RWPE2 (cell line): ENCODE results near the gene DUSP5.

Experiments
- ATAC-seq: fragments of 200-7000 bp; cut with Tn5 transposase; 3 replicates; pipeline ENCODE4 v1.9.1; 2021; ENCODE audit warnings: low read depth
- DNase-seq: peaks from one replicate; pipeline ENCODE4 v3.0.0-alpha.2; 2020; ENCODE audit warnings: low spot score
- H3K27ac ChIP-seq: fragments of 450-650 bp; 2 replicates; pipeline ENCODE4 v1.5.1; 2017; ENCODE audit warnings: mild to moderate bottlenecking; ENCODE audit not compliant: poor library complexity, severe bottlenecking
- H3K27me3 ChIP-seq: fragments of 250-450 bp; sonication (Bioruptor Pico); 2 replicates; pipeline ENCODE4 v1.5.1; 2021; ENCODE audit warnings: mild to moderate bottlenecking, moderate library complexity; ENCODE audit not compliant: insufficient read depth, poor library complexity, severe bottlenecking
- H3K36me3 ChIP-seq: fragments of 250-450 bp; sonication (Bioruptor Pico); 2 replicates; pipeline ENCODE4 v1.5.1; 2020; ENCODE audit warnings: low read depth, mild to moderate bottlenecking, moderate library complexity
- H3K4me1 ChIP-seq: fragments of 250-450 bp; sonication (Bioruptor Pico); 2 replicates; pipeline ENCODE4 v1.5.1; 2021; ENCODE audit warnings: mild to moderate bottlenecking, moderate library complexity; ENCODE audit not compliant: insufficient read depth, poor library complexity, severe bottlenecking
- H3K4me3 ChIP-seq: fragments of 250-450 bp; sonication (Bioruptor Pico); 2 replicates; pipeline ENCODE4 v1.5.1; 2021; ENCODE audit warnings: mild to moderate bottlenecking, moderate library complexity; ENCODE audit not compliant: severe bottlenecking
- H3K9me3 ChIP-seq: fragments of 250-450 bp; sonication (Bioruptor Pico); 2 replicates; pipeline ENCODE4 v1.5.1; 2021; ENCODE audit warnings: mild to moderate bottlenecking, moderate library complexity; ENCODE audit not compliant: severe bottlenecking
- TF ChIP-seq, protein P1 (sequence below): fragments of 450-650 bp; IDR thresholded peaks from one replicate; pipeline ENCODE4 v1.5.1; 2017; ENCODE audit warnings: mild to moderate bottlenecking, moderate library complexity; ENCODE audit not compliant: poor library complexity, severe bottlenecking

DUSP5 gene

DNA sequence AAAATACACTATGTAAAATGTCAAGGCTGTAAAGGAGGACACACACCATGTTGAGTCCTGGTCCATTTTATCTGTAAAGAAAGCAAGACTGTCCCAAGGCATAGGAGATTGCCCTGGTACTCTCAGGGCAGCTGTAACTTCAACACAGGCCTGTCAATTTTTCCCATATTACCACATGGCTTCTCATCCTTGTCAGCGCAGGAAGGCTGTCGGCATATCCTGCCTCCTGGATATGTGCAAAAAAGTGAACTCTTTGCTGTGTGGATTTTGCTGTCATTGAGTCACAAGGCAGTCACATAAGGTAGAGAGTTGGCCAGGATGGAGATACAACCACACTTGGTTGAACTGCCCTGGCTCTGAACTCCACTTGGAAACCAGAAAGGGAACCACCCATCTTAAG, 8.7 kb downstream of the DUSP5 start:
- TF ChIP-seq, protein P1, sequence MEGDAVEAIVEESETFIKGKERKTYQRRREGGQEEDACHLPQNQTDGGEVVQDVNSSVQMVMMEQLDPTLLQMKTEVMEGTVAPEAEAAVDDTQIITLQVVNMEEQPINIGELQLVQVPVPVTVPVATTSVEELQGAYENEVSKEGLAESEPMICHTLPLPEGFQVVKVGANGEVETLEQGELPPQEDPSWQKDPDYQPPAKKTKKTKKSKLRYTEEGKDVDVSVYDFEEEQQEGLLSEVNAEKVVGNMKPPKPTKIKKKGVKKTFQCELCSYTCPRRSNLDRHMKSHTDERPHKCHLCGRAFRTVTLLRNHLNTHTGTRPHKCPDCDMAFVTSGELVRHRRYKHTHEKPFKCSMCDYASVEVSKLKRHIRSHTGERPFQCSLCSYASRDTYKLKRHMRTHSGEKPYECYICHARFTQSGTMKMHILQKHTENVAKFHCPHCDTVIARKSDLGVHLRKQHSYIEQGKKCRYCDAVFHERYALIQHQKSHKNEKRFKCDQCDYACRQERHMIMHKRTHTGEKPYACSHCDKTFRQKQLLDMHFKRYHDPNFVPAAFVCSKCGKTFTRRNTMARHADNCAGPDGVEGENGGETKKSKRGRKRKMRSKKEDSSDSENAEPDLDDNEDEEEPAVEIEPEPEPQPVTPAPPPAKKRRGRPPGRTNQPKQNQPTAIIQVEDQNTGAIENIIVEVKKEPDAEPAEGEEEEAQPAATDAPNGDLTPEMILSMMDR: no peak
- Histone ChIP-seq H3K4me1 (peaks cover 22% of the 10 kb centered on the region), H3K27me3 (no peaks in the 10 kb centered on the region), H3K27ac (no peak overlapping the region), H3K9me3 (no peaks in the 10 kb centered on the region), H3K36me3 (peaks cover 100% of the 10 kb centered on the region), H3K4me3 (no peak overlapping the region)
- ATAC-seq (no peak), DNase-seq (no peak)

DNA sequence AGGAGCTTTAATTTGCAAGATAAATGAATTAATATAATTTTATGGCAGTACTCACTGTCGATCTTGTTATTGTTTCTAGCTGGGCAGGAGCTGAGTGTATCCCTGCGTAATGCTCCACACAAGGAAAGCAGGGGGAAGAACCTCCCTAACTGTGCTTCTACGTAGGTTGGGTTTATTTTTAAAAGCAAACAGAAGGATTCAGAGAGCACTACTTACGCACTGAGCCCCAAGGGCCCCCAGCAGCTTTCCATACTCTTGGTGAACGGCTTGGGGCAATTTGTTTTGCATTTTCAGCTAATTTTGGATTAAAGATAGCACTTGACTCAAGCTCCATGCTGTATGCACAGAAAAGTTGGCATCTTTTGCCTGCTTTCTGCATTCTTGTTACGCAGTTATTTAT, 9.6 kb downstream of the DUSP5 start:
- H3K9me3 ChIP-seq: no peaks in the 10 kb centered on the region
- peaks cover 23% of the 10 kb centered on the region for H3K4me1 ChIP-seq
- peaks cover 98% of the 10 kb centered on the region for H3K36me3 ChIP-seq
- no peak for ATAC-seq
- H3K27me3 ChIP-seq: no peaks in the 10 kb centered on the region
- DNase-seq: no peak
- TF ChIP-seq, protein P1: no peak
- H3K27ac ChIP-seq: no peak overlapping the region
- H3K4me3 ChIP-seq: no peak overlapping the region

DNA sequence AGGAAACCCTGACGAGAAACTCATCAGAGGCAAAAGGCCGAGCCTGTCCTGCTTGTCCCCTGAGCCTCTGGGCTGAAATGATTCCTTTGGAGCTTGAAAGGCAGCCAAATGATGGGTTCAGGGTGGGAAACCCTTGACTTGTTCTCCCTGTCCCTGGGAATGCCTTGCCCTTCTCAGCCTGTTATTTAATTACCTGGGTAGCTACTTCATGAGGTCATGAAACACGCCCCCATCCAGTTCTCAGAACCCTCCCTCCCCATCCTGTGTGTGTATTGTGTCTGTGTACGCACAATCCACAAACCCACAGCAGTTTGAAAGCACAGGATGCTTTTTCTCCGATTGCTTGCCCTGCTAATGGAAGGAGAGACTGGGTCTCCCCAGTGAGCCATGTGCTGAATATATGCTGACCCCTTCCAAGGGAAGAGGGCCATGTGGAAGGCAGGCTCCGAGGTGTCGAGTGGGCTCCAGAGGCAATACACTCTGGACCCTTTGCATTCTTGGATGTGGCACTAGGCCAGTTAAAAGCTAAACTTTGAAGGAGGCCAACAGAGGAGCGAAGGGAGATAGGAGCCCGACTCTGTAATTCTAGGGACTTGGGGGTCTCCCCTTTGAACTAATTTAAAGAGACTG, 10.6 kb downstream of the DUSP5 start:
- Histone ChIP-seq H3K27me3 (no peaks in the 10 kb centered on the region), H3K4me3 (no peak overlapping the region), H3K36me3 (peaks cover 93% of the 10 kb centered on the region), H3K27ac (no peak overlapping the region), H3K9me3 (no peaks in the 10 kb centered on the region), H3K4me1 (peaks cover 21% of the 10 kb centered on the region)
- ATAC-seq (no peak), DNase-seq (no peak)
- TF ChIP-seq, protein P1: no peak

DNA sequence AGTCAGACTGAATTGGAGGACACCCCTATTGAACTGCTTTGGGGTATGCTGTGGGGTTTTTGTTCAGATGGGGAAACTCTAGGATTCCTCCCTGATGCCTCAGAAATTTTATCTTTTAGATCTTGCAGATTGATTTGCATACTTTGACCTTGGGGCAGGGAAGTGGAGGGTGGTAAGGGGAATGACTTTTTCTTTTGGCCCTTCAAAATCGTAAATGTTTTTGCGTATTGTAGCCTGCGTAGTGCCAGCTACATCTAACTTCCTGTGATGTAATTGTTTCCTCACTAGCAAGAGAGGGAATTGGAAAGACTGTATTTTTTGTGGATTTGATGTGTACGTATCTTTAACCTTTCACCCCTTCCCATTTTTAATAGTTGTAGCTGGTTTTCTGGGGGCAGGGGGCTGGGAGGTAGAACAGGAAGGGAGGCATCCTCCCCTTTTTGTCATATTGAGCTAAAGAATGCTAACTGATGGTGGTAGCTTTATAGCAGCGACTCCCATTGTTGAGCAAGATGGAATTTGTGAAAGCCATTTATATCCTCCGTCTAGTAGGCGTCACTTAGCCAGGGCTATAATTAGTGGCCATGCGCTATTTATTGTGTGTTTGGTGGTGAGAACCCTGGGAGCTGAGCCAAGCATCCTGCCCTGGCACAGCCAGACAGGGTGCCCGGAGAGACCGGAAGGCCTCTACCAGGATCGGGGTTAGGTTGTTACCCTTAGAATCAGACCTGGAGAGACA, 11.3 kb downstream of the DUSP5 start:
- TF ChIP-seq, protein P1: no peak
- Histone ChIP-seq H3K9me3 (no peaks in the 10 kb centered on the region), H3K27me3 (no peaks in the 10 kb centered on the region), H3K4me1 (peaks cover 21% of the 10 kb centered on the region), H3K4me3 (no peak overlapping the region), H3K27ac (no peak overlapping the region), H3K36me3 (peaks cover 93% of the 10 kb centered on the region)
- DNase-seq (no peak), ATAC-seq (no peak)

DNA sequence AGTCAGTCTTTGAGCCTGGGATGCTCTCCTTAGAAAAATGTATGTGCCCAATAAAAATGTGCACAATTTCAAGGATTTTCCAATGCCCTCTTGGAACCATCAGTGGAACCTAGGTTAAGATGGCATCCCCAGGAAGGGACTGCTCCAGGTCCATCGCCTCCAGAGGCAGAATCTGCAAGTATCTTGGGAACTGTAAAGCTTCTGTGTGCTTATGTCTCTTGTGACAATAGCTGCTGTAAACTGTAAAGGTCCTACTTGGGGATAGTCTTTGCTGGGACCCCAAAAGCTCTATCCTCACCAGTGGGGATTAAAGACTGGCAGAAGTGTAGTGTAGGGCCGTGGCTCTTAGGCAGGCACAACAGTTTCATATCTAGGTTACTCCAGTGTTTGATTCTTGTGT, 11.9 kb downstream of the DUSP5 start:
- Histone ChIP-seq H3K36me3 (peaks cover 89% of the 10 kb centered on the region), H3K9me3 (no peaks in the 10 kb centered on the region), H3K4me3 (no peak overlapping the region), H3K27ac (no peak overlapping the region), H3K27me3 (no peaks in the 10 kb centered on the region), H3K4me1 (peaks cover 21% of the 10 kb centered on the region)
- ATAC-seq: no peak
- TF ChIP-seq, protein P1: no peak
- no peak for DNase-seq
